GM10847 (cell line): Measurements from ENCODE around the gene TMPRSS3.

Experiments
- POLR2A ChIP-seq: IDR thresholded peaks from 2 replicates; pipeline ENCODE4 v1.6.1; 2011; ENCODE audit not compliant: insufficient read length; ENCODE audit errors: extremely low read depth

The TMPRSS3 gene

DNA sequence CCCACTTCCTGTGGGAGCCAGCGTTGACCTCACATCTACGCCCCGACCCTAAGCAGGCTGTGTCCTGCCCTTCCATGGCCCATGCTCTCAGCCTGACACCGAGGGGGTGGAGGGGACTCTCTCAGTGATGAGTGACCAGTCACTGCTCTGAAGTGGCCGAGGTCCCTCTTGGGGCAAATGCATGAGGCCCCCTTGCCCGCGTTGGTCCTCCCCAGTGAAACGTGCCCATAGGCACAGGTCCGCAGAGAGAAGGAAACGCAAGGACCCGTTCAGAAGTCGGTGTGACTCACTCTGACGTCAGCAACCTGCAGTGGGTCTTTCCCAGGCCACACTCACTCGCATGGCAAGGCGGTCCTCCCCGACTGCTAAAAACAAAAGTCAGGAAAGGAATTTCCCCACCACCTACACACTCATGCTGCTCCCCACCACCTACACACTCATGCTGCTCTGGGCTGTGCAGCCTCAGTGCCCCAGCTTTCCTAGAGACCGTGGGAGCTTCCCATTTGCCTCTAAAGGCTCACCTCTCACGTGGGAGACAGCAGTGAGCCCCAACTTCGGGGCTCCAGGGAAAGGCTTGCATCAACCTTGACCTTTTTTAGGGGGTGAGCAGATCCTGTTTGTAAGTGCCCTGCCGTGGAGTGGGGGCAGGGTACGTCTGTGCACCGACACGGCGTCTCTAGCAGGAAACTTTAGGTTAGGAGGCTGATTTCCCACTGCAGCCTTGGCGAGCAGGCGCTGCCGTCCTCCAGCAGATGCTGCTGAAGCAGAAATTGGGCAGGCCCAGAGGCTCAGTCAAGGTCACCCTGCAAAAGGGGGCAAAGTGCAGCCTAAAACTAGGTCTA is 19.3 kb upstream of the TMPRSS3 start:
- TF ChIP-seq POLR2A: no peak

DNA sequence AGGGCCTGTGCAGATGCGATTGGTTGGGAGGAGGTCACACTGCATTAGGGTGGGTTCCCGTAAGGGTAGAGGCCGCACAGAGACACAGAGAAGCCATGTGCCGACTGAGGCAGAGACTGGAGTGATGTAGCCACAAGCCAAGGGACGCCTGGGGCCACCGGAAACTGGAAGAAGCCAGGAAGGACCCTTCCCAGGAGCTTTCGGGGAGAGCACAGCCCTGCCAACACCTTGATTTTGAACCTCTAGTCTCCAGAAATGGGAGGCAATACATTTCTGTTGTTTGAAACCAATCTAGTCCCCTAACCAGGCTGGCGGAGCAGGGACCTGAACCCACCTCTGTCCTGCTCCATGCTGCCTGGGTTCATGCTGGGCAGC is 18.7 kb upstream of the TMPRSS3 start:
- TF ChIP-seq POLR2A: no peak

DNA sequence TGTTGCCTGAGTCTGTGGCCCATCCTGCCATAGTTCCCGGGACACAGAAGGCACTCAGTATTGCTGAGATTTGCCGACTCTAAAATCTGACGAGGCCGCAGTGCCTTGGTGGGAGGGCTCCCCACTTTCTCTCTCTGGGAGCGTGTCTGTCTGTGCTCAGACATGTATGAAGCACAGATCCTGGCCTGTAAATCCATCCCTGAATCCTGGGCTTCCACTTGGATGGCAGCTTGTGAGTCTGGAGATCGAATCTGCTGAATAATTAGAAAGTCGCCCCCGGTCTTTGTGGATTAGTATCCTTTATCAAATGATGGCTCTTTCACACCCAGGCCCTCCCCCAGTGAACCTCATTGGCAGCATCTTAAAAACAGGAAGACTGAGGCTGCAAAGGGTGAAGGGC is 18.2 kb upstream of the TMPRSS3 start:
- TF ChIP-seq POLR2A: no peak

DNA sequence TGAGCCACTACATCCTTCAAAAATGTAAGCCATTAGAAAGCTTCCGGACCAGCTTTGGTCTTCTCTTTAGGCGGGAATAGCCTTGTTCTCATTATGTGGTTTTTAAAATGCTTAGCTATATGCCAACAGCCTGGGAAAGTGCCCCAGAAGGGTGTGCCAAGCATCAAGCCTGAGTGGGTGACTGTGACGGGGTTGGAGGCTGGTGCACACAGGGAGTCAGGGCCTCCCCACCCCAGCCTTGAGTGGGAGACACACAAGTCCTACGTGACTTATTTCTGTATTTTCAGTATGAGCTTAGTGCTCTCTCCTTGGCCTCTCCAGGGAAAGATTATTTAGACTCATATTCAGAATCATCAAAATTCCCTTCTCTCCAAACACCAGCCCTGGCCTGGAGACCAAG is 17.6 kb upstream of the TMPRSS3 start:
- no peak for TF ChIP-seq POLR2A

DNA sequence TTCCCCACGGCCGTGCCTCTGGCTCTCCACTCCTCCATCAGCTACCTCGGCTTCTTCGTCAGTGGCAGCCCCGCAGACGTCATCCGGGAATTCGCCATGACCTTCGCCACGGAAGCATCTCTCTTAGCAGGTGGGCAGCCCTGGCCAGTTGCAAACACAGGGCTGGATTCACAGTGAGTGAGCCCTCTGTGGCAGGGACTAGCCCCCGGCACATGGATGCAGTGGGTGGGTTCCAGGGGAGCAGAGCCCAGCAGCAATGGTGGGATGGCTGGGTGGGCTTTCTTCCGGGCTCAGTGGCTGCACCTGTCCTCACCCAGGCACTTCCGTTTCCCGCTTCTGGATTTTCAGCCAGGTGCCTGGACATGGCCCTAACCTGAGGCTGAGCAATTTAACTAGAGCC is 17.2 kb upstream of the TMPRSS3 start:
- TF ChIP-seq POLR2A: no peak

DNA sequence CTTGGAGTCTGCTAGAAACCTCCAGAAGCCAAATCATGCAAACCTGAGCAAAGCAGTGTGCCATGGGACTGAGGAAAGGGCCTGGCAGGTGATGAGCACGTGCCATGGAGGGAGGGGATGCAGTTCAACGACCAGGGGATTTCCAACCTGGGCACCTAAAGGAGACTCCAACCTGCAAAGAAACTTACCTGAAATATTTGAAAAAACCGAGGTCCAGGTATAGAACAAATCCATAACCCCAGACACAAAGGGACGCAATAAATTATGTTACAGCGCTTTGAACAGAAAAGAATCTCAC is 16.7 kb upstream of the TMPRSS3 start:
- no peak for TF ChIP-seq POLR2A

DNA sequence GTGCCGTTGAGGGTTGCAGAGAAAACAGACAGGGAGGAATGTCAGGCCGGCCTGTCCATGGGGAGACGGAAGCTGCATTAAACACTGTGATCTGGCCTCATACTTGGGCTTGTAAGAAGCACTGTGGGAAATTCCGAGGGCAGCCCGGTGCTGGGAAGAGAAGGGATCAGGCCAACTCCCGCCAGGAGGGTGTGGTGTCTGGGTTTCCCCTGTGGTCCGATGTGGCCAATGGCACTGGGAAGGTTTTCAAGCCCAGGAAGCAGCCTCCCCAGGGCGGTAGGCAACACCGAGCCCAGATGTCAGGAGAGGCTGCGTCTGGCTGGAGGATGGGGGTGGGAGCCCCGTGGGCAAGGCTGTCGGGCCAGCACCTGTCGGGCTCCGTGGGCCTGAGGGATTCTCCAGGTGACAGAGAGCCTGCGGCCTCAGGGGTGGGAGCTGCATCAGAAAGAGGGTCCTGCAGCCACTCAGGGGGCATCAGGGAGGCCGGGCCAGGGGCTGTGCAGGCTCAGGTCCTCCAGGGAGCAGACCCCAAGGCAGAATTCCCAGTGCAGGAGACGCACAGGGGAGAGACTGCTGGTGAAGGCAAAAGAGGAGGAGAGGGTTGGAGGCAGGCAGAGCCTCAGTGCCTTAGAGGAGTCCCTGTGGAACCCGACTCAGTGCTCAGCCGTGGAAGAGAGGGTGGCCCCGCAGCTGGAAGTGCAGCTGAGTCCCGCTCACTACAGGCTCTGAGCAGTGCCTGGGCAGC is 16.2 kb upstream of the TMPRSS3 start:
- TF ChIP-seq POLR2A: no peak

DNA sequence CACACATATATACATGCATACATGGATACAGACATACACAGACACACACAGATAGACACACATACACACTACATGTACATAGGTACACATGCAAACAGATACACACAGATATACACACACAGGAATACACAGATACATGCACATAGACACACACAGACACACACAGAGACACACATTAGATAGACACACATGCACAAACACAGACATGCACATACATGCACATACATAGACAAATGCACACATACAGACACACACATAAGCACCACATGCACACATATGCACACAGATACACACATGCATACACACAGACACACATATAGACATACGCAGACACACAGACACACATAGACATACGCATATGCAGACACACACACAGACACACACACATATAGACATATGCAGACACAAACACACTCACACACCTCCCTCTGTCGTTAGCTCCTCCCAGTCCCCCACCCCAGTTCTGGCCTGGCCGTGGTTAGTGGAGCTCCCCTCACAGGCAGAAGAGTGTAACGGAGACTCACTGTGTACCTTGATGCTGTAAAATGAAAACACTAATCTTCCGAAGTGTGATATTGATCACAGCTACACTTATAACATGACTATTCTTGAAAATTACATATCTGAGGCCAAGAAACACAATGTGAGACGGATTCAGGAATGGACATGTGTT is 15.5 kb upstream of the TMPRSS3 start:
- TF ChIP-seq POLR2A: no peak

GRCh38 chr21:42409366-42409765 is 13.5 kb upstream of the TMPRSS3 start:
- TF ChIP-seq POLR2A: no peak

GRCh38 chr21:42407476-42407875 is 11.6 kb upstream of the TMPRSS3 start:
- no peak for TF ChIP-seq POLR2A

DNA sequence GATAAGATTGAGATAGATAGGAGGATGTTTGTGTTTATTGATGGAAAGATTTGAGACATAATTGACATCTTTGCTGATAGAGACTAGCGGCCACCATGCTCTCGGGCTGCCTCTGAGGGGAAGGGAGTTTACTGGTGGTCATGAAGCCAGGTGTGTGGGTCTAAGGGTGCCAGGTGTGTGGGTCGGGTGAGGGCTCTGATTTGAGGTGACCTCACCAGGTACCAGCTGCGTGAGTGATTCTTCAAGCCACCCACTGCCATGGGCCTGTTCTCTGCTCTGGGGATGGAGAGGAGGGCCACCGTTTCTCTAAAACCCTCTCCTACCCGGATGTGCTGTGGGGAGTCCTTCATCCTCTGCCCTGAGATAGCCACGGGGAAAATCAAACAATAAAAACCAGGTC is 11.0 kb upstream of the TMPRSS3 start:
- no peak for TF ChIP-seq POLR2A

GRCh38 chr21:42406201-42406621 is 10.4 kb upstream of the TMPRSS3 start:
- TF ChIP-seq POLR2A: no peak

- no peak for TF ChIP-seq POLR2A
Measured at GRCh38 chr21:42405064-42406013, 9.5 kb upstream of the TMPRSS3 start.

GRCh38 chr21:42404539-42404938 is 8.7 kb upstream of the TMPRSS3 start:
- no peak for TF ChIP-seq POLR2A

DNA sequence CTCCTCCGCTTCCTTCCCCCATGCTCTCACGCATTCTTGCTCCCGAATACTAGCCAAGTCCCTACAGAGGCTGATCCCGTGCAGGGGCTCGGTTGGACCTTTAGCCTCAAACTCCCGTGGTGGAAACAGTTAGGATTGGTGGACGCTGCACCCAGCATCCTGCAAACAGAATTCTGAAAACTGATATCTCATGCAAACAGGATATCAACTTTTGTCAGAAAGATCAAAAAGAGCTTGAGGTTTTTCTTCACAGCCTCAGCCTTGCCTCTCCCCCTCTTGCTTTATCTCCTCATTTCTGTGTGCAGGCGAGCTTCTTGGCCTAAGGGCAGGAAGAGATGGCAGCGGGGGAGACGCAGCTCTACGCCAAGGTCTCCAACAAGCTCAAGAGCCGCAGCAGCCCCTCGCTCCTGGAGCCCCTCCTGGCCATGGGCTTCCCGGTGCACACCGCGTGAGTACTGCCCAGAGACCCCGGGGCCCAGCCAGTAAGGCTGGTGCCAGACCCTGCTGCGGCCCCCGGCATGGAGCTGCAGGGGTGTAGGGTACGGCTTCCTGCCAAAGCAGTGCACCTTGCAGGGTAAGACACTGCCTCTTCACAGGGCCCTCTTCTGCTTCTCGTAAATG is 7.9 kb upstream of the TMPRSS3 start, which contains the start of gene UBASH3A:
Gene UBASH3A (plus strand): TSS at position 292 of the 621 bp plus-strand sequence. CDS start 44 bp downstream, at position 336.
- no peak for TF ChIP-seq POLR2A
